ENCODE measurements around the gene ACSL4.
"Not testable (repeated sequence)": the region's sequence is repeated elsewhere in the genome, so short reads cannot be mapped to it uniquely, and the experiment has no call there.

ACSL4 gene

GRCh38 chrX:109728173-109728535 is 4.9 kb downstream of the ACSL4 start:
- no peak for DNase-seq (ENCODE audit: low spot score)

- DNase-seq (ENCODE audit: low spot score) = not testable (repeated sequence)
Observed at GRCh38 chrX:109724971-109725370, 8.1 kb downstream of the ACSL4 start.

- no peak for DNase-seq (ENCODE audit: low spot score)
Observed at GRCh38 chrX:109720947-109721346, 12.1 kb downstream of the ACSL4 start.

- DNase-seq (ENCODE audit: low spot score) = no peak
Observed at GRCh38 chrX:109719264-109719663, 13.8 kb downstream of the ACSL4 start.

- no peak for DNase-seq (ENCODE audit: low spot score)
Observed at GRCh38 chrX:109716431-109717028, 16.5 kb downstream of the ACSL4 start.

DNA sequence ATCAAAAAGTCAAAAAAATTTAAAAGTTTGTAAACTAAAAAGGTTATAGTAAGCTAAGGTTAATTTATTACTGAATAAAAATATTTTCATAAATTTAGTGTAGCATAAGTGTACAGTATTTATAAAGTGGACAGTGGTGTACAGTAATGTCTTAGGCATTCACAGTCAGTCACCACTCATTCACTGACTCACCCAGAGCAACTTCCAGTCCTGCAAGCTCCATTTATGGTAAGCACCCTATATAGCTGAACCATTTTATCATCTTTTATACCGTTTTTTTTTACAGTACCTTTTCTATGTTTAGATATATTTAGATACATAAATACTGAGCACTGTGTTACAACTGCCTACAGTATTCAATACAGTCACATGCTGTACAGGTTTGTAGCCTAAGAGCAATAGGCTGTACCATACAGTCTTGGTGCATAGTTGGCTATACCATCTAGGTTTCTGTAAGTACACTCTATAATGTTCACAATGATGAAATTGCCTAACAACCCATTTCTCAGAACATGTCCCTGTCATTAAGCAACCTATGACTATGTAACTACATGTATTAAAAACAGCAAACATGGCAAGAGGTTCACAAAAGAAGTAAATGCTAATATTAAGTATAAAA is 18.6 kb downstream of the ACSL4 start:
- DNase-seq (ENCODE audit: low spot score) = no peak

- no peak for DNase-seq (ENCODE audit: low spot score)
Observed at GRCh38 chrX:109710181-109710580, 22.9 kb downstream of the ACSL4 start.

GRCh38 chrX:109709129-109709631 is 23.9 kb downstream of the ACSL4 start:
- DNase-seq (ENCODE audit: low spot score) = no peak

- no peak for DNase-seq (ENCODE audit: low spot score)
Observed at GRCh38 chrX:109707720-109708119, 25.3 kb downstream of the ACSL4 start.

DNA sequence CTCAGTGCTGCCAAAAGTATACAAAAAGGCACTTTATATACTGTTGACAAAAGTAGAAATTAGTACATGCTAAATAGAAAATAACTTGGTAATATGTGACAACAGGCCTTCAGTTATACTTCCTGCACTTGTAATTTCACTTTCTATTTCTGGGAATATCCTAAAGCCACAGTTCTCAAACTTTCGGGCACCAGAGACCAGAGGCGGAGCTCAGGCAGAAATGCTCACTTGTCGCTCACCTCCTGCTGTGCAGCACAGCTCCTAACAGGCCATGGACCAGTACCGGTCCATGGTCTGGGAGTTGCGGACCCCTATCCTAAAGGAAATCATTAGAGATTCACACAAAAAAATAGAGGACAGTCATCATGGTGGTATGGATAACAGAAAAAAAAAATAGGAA is 25.7 kb downstream of the ACSL4 start:
- no peak for DNase-seq (ENCODE audit: low spot score)

DNA sequence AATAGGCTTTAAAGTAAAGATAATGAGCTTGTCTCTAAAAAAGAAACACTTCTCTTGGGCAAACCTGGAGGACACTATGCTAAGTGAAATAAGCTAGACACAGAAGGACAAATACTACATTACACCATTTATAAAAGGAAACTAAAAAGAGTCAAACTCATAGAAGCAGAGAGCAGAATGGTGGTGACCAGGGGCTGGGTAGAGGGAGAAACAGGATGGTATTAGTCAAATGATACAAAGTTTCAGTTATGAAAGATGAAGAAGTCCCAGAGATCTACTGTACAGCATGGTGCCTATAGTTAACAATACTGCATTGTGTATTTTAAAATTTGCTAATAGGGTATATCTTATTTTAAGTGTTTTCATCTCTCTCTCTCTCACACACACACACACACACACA is 28.5 kb downstream of the ACSL4 start:
- DNase-seq (ENCODE audit: low spot score) = no peak

DNA sequence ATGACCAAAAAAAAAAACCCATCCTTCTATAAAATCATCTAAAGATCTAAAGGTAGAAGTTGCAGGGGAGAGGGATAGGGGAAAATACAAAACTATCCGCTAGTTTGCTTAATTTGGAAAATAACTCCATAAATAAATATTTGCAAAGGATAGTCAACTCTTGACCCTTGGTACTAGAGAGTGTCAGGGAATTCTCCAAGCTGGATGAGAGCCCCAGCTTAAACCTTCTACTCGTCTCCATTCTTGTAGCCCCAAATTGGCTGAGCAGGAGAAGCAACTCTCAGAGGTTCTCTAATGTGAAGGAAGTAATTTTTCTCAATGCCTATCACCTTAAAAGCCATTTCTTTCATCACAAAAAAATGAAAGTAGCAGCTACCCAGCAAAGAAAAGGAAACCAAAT is 35.2 kb downstream of the ACSL4 start:
- no peak for DNase-seq (ENCODE audit: low spot score)

- DNase-seq (ENCODE audit: low spot score) = no peak
Observed at GRCh38 chrX:109696146-109696740, 36.8 kb downstream of the ACSL4 start.

GRCh38 chrX:109695637-109696036 is 37.4 kb downstream of the ACSL4 start:
- no peak for DNase-seq (ENCODE audit: low spot score)

DNA sequence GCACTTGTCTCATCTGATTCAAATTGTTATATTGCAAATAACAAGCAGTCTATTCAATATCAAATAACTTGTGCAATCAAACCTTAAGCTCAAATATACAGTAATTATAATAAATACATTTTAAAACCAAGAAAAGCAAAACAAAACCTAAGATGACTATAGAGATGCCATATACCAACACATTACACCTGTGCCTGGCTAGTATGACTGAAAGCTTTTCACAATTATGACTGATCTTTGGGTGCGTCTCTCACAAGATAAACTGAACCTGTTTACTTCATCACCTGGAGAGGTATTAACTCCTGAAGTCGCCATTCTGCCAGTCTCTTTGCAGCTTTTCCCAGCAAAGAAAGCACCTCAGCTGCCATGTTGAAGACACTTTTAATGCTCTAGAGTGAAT is 41.3 kb downstream of the ACSL4 start:
- no peak for DNase-seq (ENCODE audit: low spot score)

DNA sequence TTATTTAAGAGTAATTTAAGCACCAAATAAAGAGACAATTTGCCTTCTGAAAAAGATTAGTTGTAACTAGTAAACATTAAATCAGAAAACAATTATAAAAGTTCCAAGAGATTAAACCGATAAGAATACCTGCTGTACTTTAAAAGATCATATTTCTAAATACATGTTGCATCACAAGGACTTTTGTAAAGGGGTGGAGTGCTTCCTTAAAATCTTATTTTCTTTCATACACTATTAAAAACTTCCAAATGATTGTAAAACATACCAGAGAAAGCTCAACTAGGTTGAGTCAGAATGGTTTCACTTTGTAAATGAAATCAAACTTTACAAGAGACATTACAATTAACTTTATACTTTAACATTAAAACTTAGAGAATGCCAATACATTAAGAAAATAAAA is 41.8 kb downstream of the ACSL4 start:
- DNase-seq (ENCODE audit: low spot score) = no peak

- no peak for DNase-seq (ENCODE audit: low spot score)
Observed at GRCh38 chrX:109687903-109688302, 45.2 kb downstream of the ACSL4 start.

DNA sequence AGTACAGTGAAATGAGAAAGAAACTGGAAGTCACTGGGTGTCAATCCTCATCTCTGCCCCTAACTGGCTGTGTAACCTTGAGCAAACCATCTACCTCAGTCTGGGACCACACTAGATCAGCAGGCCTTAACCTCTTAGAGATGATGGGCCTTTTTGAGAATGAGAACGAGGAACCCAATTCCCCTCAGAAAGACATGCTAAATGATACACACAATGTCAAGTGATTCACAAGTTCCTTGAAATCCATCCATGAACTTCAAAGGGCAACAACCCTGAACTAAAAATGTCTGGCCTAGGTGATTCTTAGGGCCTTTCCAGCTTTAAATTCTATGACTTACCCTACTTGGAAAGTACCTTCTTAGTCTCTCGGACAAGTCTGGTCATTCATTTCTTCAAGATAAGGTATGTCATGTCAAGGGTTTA is 47.4 kb downstream of the ACSL4 start:
- DNase-seq (ENCODE audit: low spot score) = no peak

DNA sequence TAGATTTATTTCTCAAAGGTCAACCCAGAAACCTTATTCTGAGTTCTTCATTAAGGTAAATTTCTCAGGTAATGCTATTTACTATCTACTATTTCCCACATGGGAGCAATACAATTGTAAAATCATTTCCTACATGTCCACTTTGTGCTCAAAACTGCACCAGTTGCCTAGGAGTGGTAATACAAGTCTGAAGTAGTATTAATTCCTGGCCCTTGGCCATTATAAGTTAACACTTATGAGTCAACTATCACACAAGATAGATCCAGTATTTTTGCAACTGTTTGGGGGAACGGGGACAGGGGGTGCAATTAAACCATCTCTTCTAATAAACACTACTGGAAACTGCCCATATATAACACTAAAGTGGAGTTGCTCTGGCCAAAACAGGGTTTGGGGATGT is 48.9 kb downstream of the ACSL4 start:
- no peak for DNase-seq (ENCODE audit: low spot score)

DNA sequence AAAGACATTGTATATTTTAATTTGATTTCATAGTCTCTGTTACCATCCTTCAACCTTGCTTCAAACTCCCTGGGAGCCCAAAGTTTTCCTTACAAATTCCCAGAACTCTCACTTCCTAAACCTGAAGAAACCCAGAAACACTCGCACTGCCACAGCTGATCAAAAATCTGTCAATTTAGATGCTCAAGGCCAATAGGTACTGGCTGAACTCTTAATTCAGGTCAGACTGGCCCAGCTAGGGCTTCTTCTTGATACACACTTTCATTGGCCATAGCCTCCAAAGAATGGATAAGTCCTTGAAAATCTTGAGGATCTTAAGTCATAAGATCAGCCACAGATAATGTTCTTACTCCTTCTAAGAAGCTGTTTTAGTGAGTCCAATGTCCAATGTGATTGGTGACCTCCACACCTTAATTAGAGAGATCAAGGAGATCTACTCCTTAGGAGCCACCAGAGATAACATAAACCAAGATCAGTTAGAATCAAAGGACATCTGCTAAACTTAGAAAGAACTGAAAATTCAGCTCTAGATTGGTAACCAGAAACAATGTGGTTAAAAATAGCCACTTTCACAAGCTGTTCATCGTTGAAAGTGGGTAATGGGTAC is 51.5 kb downstream of the ACSL4 start:
- DNase-seq (ENCODE audit: low spot score) = no peak

- no peak for DNase-seq (ENCODE audit: low spot score)
Observed at GRCh38 chrX:109679820-109680219, 53.2 kb downstream of the ACSL4 start.

DNA sequence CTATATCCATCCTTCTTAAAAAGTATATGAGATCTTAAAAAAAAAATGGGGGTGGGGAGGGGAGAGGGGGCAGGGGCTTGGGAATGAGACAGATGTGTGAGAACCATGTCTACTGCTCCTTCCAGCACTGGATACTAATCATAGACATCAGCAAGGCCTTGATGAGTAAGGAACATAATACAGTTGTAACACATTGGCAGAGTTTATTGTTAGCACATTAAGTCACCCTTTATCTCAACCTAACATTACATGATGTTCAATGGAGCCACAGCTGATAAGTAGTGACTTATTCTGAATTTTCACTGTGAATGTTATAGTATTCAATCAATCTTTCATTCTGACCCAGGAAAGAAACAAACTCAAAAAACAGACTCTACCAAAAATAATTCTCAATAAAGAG is 60.8 kb downstream of the ACSL4 start:
- no peak for DNase-seq (ENCODE audit: low spot score)

DNA sequence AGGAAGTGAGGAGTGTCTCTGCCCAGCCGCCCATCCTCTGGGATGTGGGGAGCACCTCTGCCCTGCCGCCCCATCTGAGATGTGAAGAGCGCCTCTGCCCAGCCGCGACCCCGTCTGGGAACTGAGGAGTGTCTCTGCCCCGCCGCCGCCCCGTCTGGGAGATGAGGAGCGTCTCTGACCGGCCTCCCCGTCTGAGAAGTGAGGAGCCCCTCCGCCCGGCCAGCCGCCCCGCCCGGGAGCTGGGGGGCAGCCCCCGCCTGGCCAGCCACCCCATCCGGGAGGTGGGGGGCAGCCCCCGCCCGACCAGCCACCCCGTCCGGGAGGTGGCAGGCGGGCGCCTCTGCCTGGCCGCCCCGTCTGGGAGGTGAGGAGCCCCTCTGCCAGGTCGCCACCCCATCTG is 61.9 kb downstream of the ACSL4 start:
- not testable (repeated sequence) for DNase-seq (ENCODE audit: low spot score)

All from LoVo (cell line).